Raji (cell line): Measurements from ENCODE around the gene DACH2.

Experiments used
- POLR2A ChIP-seq: IDR thresholded peaks from 2 replicates; pipeline ENCODE4 v1.6.1; 2011; ENCODE audit warnings: low read depth, low read length, control low read depth; ENCODE audit not compliant: insufficient read depth

Gene DACH2

DNA sequence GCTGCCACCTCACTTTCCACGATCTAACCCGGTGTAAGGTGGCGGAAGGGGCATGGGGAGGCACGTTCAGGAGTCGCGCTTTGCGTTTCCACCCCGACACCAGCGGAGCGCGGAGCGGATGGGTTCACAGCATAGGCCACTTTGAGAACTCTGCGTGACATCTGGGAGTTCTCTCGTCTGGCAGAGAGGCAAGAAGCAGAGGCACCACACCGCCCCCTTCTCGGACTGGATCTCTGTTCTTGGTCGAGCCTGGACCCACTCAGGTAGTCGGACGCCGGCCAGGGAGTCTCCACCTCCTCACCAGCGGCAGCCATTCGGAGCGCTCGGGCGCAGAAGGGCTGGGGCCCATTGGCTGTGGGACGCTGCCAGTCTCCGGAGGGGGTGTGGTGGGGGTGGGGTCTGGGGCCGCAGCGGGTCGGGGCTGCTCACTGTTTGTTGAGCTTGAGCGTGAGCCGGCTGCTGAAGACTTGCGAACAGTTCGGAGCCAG, at the start of gene DACH2:
Gene DACH2 (plus strand): TSS at position 428 of the 488 bp plus-strand sequence.
- no peak for TF ChIP-seq POLR2A

DNA sequence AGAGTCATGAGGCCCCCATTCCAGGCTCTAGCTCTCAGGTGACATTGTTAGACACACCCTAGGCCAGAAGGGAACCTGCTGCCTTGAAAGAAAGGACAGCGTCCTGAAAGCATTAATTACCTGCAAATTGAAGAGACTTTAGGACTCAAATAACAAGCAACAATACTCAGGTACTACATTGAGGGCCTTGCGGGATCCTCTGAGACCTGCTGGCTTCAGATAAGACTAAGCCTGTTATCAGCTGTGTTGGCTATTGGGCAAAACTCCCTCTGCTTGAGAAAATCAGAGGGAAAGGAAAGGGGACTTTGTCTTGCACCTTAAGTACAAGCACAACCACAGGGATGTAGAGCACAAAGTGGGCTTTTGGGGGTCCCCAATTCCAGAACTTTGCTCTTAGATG, 45.9 kb upstream of the DACH2 start:
- no peak for TF ChIP-seq POLR2A

GRCh38 chrX:86103061-86103460, 45.2 kb upstream of the DACH2 start:
- no peak for TF ChIP-seq POLR2A

DNA sequence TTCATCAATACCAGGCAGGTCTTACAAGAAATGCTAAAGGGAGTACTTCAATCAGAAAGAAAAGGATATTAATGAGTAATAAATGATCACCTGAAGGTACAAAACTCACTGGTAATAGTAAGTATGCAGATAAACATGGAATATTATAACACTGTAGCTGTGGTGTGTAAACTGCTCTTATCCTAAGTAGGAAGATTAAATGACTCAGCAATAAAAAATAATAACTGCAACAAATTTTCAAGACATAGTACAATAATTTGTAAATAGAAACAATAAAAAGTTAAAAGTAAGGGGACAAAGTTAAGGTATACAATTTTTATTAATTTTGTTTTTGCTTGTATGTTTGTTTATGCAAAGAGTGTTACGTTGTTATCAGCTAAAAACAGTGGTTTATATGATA, 43.7 kb upstream of the DACH2 start:
- TF ChIP-seq POLR2A: no peak

DNA sequence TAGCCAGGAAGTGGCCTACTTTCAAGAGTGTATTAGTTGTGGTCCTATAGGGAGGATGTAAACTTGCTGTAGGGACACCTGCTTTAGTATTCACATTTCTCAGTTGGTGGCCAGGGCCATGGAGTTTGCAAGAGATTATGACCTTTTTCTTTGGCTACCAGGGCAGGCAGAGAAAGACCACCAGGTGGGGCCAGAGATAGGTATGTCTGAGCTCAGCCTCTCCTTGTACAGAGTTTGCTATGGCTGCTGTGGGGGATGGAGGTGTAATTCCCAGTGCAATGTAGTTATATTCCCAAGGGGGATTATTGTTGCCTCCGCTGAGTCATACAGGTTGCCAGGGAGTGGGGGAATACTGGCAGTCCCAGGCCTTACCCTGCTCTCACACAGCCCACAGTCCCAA, 26.3 kb upstream of the DACH2 start:
- TF ChIP-seq POLR2A: no peak

GRCh38 chrX:86133761-86134160, 14.5 kb upstream of the DACH2 start:
- no peak for TF ChIP-seq POLR2A

GRCh38 chrX:86137071-86137470, 11.2 kb upstream of the DACH2 start:
- no peak for TF ChIP-seq POLR2A

- no peak for TF ChIP-seq POLR2A
These were observed 6.5 kb upstream of the DACH2 start for GRCh38 chrX:86141786-86142185.

GRCh38 chrX:86146102-86146501, 2.1 kb upstream of the DACH2 start:
- no peak for TF ChIP-seq POLR2A

GRCh38 chrX:86148594-86148993, 343 bp downstream of the DACH2 start:
- TF ChIP-seq POLR2A: no peak

GRCh38 chrX:86149119-86149518, 868 bp downstream of the DACH2 start:
- no peak for TF ChIP-seq POLR2A

- TF ChIP-seq POLR2A: no peak
These were observed 6.3 kb downstream of the DACH2 start for GRCh38 chrX:86154553-86154952.

DNA sequence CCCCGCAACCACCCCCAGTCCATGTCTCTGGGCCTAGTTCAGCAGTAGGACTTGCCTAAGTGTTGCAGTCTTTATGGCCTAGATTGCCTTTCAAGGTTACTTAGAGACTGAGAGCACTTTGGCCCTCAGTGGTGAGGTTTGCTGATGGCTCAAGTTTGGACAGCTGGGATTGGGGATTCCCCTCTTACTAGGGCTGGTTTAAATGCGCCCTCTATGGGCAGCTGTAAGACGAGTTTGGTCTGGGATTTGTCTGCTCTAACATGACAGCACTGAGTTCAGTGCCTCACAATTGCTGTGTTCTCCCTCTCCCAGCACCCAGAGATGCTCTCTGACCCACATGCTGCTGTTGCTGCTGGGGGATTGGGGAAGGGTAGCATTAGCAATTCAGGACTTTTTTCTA, 23.1 kb downstream of the DACH2 start:
- TF ChIP-seq POLR2A: no peak

- no peak for TF ChIP-seq POLR2A
These were observed 30.7 kb downstream of the DACH2 start for GRCh38 chrX:86178906-86179305.

DNA sequence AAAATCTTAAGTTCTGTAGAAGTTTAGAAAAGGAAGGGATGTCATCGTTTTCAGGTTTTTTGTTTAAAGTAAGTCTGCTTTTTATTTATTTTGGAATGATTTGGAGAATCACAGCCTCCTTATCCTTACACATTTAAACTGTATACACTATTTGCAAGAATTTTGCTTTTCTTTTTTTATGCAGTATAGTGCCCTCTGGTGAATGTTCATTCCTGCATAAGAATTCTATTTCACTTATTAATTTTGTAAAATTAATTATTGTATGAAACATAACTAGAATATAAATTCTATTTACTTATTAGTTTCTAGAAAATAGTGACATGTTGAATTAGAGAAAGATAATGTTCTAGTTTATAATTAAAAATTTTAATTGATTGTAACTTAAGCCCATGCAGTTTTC, 44.6 kb downstream of the DACH2 start:
- no peak for TF ChIP-seq POLR2A

DNA sequence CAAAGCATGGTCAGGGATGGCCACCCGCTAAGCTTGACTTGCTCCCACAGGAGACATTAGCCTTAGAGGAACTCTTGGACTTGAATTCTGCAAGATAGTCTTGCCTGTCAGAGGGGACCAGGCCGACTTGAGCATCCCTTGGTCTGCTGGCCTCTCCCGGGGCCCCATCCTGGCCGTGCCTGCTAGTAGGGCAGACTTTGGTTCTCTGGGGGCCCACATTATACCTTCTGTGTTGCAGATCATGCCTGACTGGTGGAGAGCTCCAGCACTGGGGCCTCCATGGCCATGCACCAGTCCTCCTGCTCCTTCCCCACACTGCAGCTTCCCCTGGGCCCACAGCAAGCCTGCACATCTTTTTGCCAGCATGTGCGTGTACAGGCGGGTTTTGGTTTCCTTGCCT, 46.5 kb downstream of the DACH2 start:
- TF ChIP-seq POLR2A: no peak

- TF ChIP-seq POLR2A: no peak
These were observed 47.1 kb downstream of the DACH2 start for GRCh38 chrX:86195343-86195742.

GRCh38 chrX:86197815-86198214, 49.6 kb downstream of the DACH2 start:
- TF ChIP-seq POLR2A: no peak
